Measurements from ENCODE around the gene CNTN6. TPM values are rescaled to one million over a fixed set of nuclear protein-coding genes. Genes with fewer than 3 reads are reported as not detected.

The CNTN6 gene
- total RNA-seq, 1 experiment from 2014 or later, result not detected

- DNase-seq (ENCODE audit: low read depth), result no peak
These were observed 328.8 kb downstream of the CNTN6 start for GRCh38 chr3:1421577-1421976.

- DNase-seq (ENCODE audit: low read depth), result no peak
These were observed 330.8 kb downstream of the CNTN6 start for GRCh38 chr3:1423566-1424089.

- DNase-seq (ENCODE audit: low read depth), result no peak
These were observed 346.6 kb downstream of the CNTN6 start for GRCh38 chr3:1439395-1439794.

GRCh38 chr3:1442271-1442670, 349.4 kb downstream of the CNTN6 start:
- no peak for DNase-seq (ENCODE audit: low read depth)

- no peak for DNase-seq (ENCODE audit: low read depth)
These were observed 351.4 kb downstream of the CNTN6 start for GRCh38 chr3:1444195-1444594.

GRCh38 chr3:1446531-1446930, 353.7 kb downstream of the CNTN6 start:
- no peak for DNase-seq (ENCODE audit: low read depth)

- no peak for DNase-seq (ENCODE audit: low read depth)
These were observed 354.6 kb downstream of the CNTN6 start for GRCh38 chr3:1447452-1447851.

DNA sequence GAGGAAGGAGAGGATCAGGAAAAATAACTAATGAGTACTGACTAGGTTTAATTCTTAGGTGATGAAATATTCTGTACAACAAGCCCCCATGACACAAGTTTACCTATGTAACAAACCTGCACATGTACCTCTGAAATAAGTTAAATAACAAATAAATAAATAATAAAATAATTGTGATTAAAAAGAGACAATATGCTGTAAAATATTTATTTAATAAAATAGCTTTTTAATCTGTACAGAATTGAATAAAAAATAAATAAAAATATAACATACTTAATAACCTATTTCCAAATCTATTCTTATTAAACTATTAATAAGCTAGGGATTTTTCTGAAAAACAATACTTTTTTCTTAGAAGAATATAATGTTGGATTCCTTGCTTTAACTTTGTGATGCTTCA, 355.6 kb downstream of the CNTN6 start:
- DNase-seq (ENCODE audit: low read depth), result no peak

Data from Daoy (cell line).